Naive thymus-derived CD4-positive, alpha-beta T cell (primary cell): ENCODE data around the gene RNF151. TPM values are rescaled to one million over a fixed set of nuclear protein-coding genes. Genes with fewer than 3 reads are reported as not detected.
A peak's percentile ranks its signal among the peaks of the same experiment; 100 is the strongest.

Experiments used
- ATAC-seq: fragments of 150-1000 bp; cut with Tn5 transposase; 2 replicates; pipeline ENCODE4 v1.10.0; 2021; ENCODE audit warnings: mild to moderate bottlenecking, moderate library complexity
- CTCF ChIA-PET: fragments of 350-600 bp; sonication (Branson Sonifier 250); formaldehyde crosslinking; loops from one replicate; lab custom pipeline; 2021; ENCODE audit warnings: antibody characterized with exemption; lab: Charles Lee
- POLR2A ChIA-PET: fragments of 350-600 bp; sonication (Branson Sonifier 250); formaldehyde crosslinking; loops from one replicate; lab custom pipeline; 2021; ENCODE audit warnings: antibody characterized with exemption, inconsistent platforms; lab: Charles Lee
- DNase-seq, 9 donors: peaks; one replicate each; pipeline versions ENCODE4 v3.0.0 to v3.0.0-alpha.2; 2020 to 2022; ENCODE audit warnings: mixed read lengths in 1 of 9
- H3K27ac ChIP-seq: one replicate; pipeline ENCODE4 v1.7.0; 2013; ENCODE audit warnings: mild to moderate bottlenecking, low read depth, low read length, moderate library complexity
- H3K27me3 ChIP-seq, 2 donors: one replicate each; pipeline ENCODE4 v1.7.0; 2013; ENCODE audit warnings: low read length in 2 of 2, mild to moderate bottlenecking in 2 of 2, moderate library complexity in 2 of 2; ENCODE audit not compliant: control insufficient read depth in 2 of 2, insufficient read depth in 2 of 2
- H3K36me3 ChIP-seq, 3 experiments: 1 replicate in 2 of 3; 2 replicates in 1 of 3; pipeline ENCODE4 v1.7.0; 2013; ENCODE audit warnings: low read length in 3 of 3, mild to moderate bottlenecking in 3 of 3, moderate library complexity in 1 of 3; ENCODE audit not compliant: insufficient read depth in 3 of 3, control insufficient read depth in 2 of 3
- H3K4me1 ChIP-seq, 2 donors: one replicate each; pipeline ENCODE4 v1.7.0; 2013; ENCODE audit warnings: low read length in 2 of 2, mild to moderate bottlenecking in 2 of 2, moderate library complexity in 1 of 2; ENCODE audit not compliant: control insufficient read depth in 2 of 2, insufficient read depth in 2 of 2
- H3K4me3 ChIP-seq: 2 replicates; pipeline ENCODE4 v1.7.0; 2013; ENCODE audit warnings: mild to moderate bottlenecking, low read length
- H3K9me3 ChIP-seq, 3 experiments: 1 replicate in 2 of 3; 2 replicates in 1 of 3; pipeline ENCODE4 v1.7.0; 2013; ENCODE audit warnings: low read length in 3 of 3; ENCODE audit not compliant: control insufficient read depth in 2 of 3
- H3K27ac Mint-ChIP-seq, 9 donors: one replicate each; pipeline ENCODE4 v1.8.0; 2020 to 2022; ENCODE audit warnings: mixed read lengths in 9 of 9, mild to moderate bottlenecking in 8 of 9, moderate library complexity in 5 of 9, inconsistent platforms in 2 of 9
- H3K27me3 Mint-ChIP-seq, 5 donors: one replicate each; pipeline ENCODE4 v1.8.0; 2021 to 2022; ENCODE audit warnings: mixed read lengths in 5 of 5, mild to moderate bottlenecking in 1 of 5
- H3K36me3 Mint-ChIP-seq, 5 donors: one replicate each; pipeline ENCODE4 v1.8.0; 2020 to 2022; ENCODE audit warnings: mixed read lengths in 5 of 5, mild to moderate bottlenecking in 3 of 5, inconsistent platforms in 1 of 5
- H3K4me1 Mint-ChIP-seq, 7 donors: one replicate each; pipeline ENCODE4 v1.8.0; 2020 to 2022; ENCODE audit warnings: mixed read lengths in 7 of 7, mild to moderate bottlenecking in 3 of 7, inconsistent platforms in 1 of 7
- H3K4me3 Mint-ChIP-seq, 10 donors: one replicate each; pipeline ENCODE4 v1.8.0; 2020 to 2022; ENCODE audit warnings: mild to moderate bottlenecking in 10 of 10, mixed read lengths in 10 of 10, moderate library complexity in 6 of 10, inconsistent platforms in 2 of 10
- H3K9me3 Mint-ChIP-seq, 11 donors: one replicate each; pipeline ENCODE4 v1.8.0; 2020 to 2022; ENCODE audit warnings: mixed read lengths in 11 of 11, mild to moderate bottlenecking in 4 of 11, inconsistent platforms in 1 of 11, moderate library complexity in 1 of 11
- intact Hi-C, 2 donors: fragments of 100-400 bp; cut with micrococcal nuclease; formaldehyde crosslinking; loops; one replicate each; pipeline ENCODE4 v1.15.1; 2023
- polyA plus RNA-seq, 2 donors: library from polyadenylated mRNA; unstranded; fragments of 300-500 nt; fragmentation: Illumina TruSeq; gene quantifications; one replicate each; pipeline ENCODE4 v1.2.3, GENCODE V29; 2021
- total RNA-seq, 6 experiments: library from RNA in 5 of 6; stranded (reverse) in 5 of 6; gene quantifications; 1 replicate in 5 of 6; 2 replicates in 1 of 6; pipeline ENCODE4 v1.2.3 and lab custom pipeline; 2021 to 2026

The RNF151 gene
- total and polyA plus RNA-seq, 7 experiments from 2014 or later: 0.51 TPM; not detected in 6

- peak within 1 kb of the TSS; percentile 89 to 97 (median 94) for H3K4me3 Mint-ChIP-seq
- intact Hi-C loops: loop anchor here (1.0 to 10.0 kb wide), 11 partner anchors 8 to 1284 kb away; partner anchors contain the start of genes TBL3 (in 2 of the 2), ZNF598 (in 2 of the 2), ATP6V0C (in 1 of the 2) and CRAMP1 (in 1 of the 2)
- ATAC-seq: peak; percentile 97
Measured at GRCh38 chr16:1964506-1965395, 1.9 kb upstream of the RNF151 start, which contains the start of gene RPS2. Gene RPS2, minus strand, starts transcription at chr16:1964826. Its CDS starts 201 bp downstream, at chr16:1964625.

GRCh38 chr16:1965396-1966001 is 1.2 kb upstream of the RNF151 start:
- H3K36me3 ChIP-seq: peaks cover 8 to 22% (median 10%) of the 10 kb centered on the region in 3 experiments
- peak overlapping the region; percentile 81 for H3K4me3 ChIP-seq
- H3K4me1 ChIP-seq: peaks cover 21 to 33% of the 10 kb centered on the region in 2 donors
- Mint-ChIP-seq H3K4me3 (peak overlapping the region; percentile 89 to 97 (median 94)), H3K27me3 (no peaks in the 10 kb centered on the region), H3K4me1 (peaks cover 19 to 43% (median 27%) of the 10 kb centered on the region in 7 donors), H3K9me3 (no peaks in the 10 kb centered on the region), H3K36me3 (peaks cover 3 to 23% (median 10%) of the 10 kb centered on the region in 5 donors), H3K27ac (peak overlapping the region; percentile 95 to 98 (median 97))
- ATAC-seq (no peak), DNase-seq (no peak)
- no peaks in the 10 kb centered on the region for H3K27me3 ChIP-seq
- H3K9me3 ChIP-seq: no peaks in the 10 kb centered on the region
- ChIA-PET POLR2A (interaction anchor here (0.6 to 3.5 kb wide), 33 partner anchors 9 to 1586 kb away, joined by 3 to 61 read pairs (median 5); partner anchors contain the start of genes AMDHD2, EME2, FAHD1 and GFER), CTCF (interaction anchor here (0.8 to 1.2 kb wide), 3 partner anchors 21 to 190 kb away, joined by 3 to 4 read pairs (median 3); partner anchors contain the start of gene TRAF7)
- H3K27ac ChIP-seq: peak overlapping the region; percentile 100
- intact Hi-C loops: loop anchor here (2.0 to 10.0 kb wide), 5 partner anchors 25 to 1285 kb away; partner anchors contain the start of genes CRAMP1 (in 1 of the 2), IFT140 (in 1 of the 2), PGP (in 1 of the 2) and STUB1 (in 1 of the 2)

More at GRCh38 chr16:1964506-1965395, 1.9 kb upstream of the RNF151 start, which contains the start of gene RPS2:
- CTCF ChIA-PET: no interaction called here
- Histone ChIP-seq H3K36me3 (peaks cover 8 to 23% (median 10%) of the 10 kb centered on the region in 3 experiments), H3K4me3 (peak within 1 kb of the TSS; percentile 81), H3K4me1 (peaks cover 25 to 41% of the 10 kb centered on the region in 2 donors), H3K27me3 (no peaks in the 10 kb centered on the region), H3K27ac (peak within 1 kb of the TSS; percentile 100), H3K9me3 (no peaks in the 10 kb centered on the region)
- Mint-ChIP-seq H3K36me3 (peaks cover 3 to 25% (median 10%) of the 10 kb centered on the region in 5 donors), H3K27me3 (no peaks in the 10 kb centered on the region), H3K9me3 (peaks cover 0 to 3% (median 0%) of the 10 kb centered on the region in 11 donors), H3K4me1 (peaks cover 21 to 49% (median 32%) of the 10 kb centered on the region in 7 donors), H3K27ac (peak within 1 kb of the TSS; percentile 95 to 98 (median 97))
- POLR2A ChIA-PET: interaction anchor here (0.6 to 3.5 kb wide), 38 partner anchors 8 to 1585 kb away, joined by 3 to 61 read pairs (median 5); partner anchors contain the start of genes AMDHD2, EME2, FAHD1 and GFER
- DNase-seq: peak; percentile 94 to 99 (median 97)

GRCh38 chr16:1968146-1968953 is 1.7 kb downstream of the RNF151 start:
- Histone ChIP-seq H3K36me3 (peaks cover 0 to 10% (median 3%) of the 10 kb centered on the region in 3 experiments), H3K27me3 (no peaks in the 10 kb centered on the region), H3K9me3 (no peaks in the 10 kb centered on the region), H3K27ac (no peak overlapping the region), H3K4me3 (no peak overlapping the region), H3K4me1 (peaks cover 20 to 33% of the 10 kb centered on the region in 2 donors)
- Mint-ChIP-seq H3K27me3 (peaks cover 0 to 4% (median 0%) of the 10 kb centered on the region in 5 donors), H3K4me1 (peaks cover 28 to 37% (median 33%) of the 10 kb centered on the region in 7 donors), H3K27ac (peak overlapping the region in 3 of 9 donors; percentile 20 to 28 (median 23)), H3K4me3 (no peak overlapping the region), H3K9me3 (peaks cover 0 to 3% (median 0%) of the 10 kb centered on the region in 11 donors), H3K36me3 (peaks cover 3 to 15% (median 5%) of the 10 kb centered on the region in 5 donors)
- no peak for ATAC-seq
- intact Hi-C loops: loop anchor here in 1 of 2 donors (10.0 kb wide), 1 partner anchor 354 kb away; the partner anchor contains the start of genes CRAMP1 and IFT140
- ChIA-PET CTCF (no interaction called here), POLR2A (interaction anchor here (0.6 to 1.9 kb wide), 3 partner anchors 101 to 1314 kb away, joined by 3 to 6 read pairs (median 3); partner anchors contain the start of gene TRAF7)
- no peak for DNase-seq

GRCh38 chr16:1971796-1972489 is 5.3 kb downstream of the RNF151 start, which contains the start of gene TBL3:
Gene TBL3, plus strand, starts transcription at chr16:1972053. Its CDS starts 112 bp downstream, at chr16:1972165.
- Mint-ChIP-seq H3K27me3 (peaks cover 0 to 4% (median 0%) of the 10 kb centered on the region in 5 donors), H3K27ac (peak within 1 kb of the TSS; percentile 93 to 100 (median 98)), H3K4me3 (peak within 1 kb of the TSS; percentile 87 to 98 (median 95)), H3K36me3 (peaks cover 0 to 18% (median 7%) of the 10 kb centered on the region in 5 donors), H3K9me3 (peaks cover 0 to 3% (median 0%) of the 10 kb centered on the region in 11 donors), H3K4me1 (peaks cover 16 to 27% (median 20%) of the 10 kb centered on the region in 7 donors)
- ChIA-PET POLR2A (interaction anchor here (0.6 to 3.7 kb wide), 16 partner anchors 9 to 561 kb away, joined by 3 to 38 read pairs (median 6); partner anchors contain the start of genes GFER, MSRB1, NDUFB10 and NOXO1), CTCF (interaction anchor here (1.3 kb wide), 1 partner anchor 168 kb away, joined by 4 read pairs; no protein-coding TSS in a partner anchor)
- DNase-seq (peak; percentile 95 to 99 (median 98)), ATAC-seq (peak; percentile 97)
- Histone ChIP-seq H3K27me3 (no peaks in the 10 kb centered on the region), H3K4me3 (peak within 1 kb of the TSS; percentile 81), H3K4me1 (peaks cover 7 to 18% of the 10 kb centered on the region in 2 donors), H3K27ac (peak within 1 kb of the TSS; percentile 89), H3K9me3 (no peaks in the 10 kb centered on the region), H3K36me3 (peaks cover 0 to 36% (median 0%) of the 10 kb centered on the region in 3 experiments)
- intact Hi-C loops: loop anchor here (1.0 to 5.0 kb wide), 5 partner anchors 8 to 250 kb away; partner anchors contain the start of genes MSRB1 (in 2 of the 2), RPS2 (in 2 of the 2), E4F1 (in 1 of the 2) and NDUFB10 (in 1 of the 2)
